ENCODE results near the gene MESP2. TPM values are rescaled to one million over a fixed set of nuclear protein-coding genes. Genes with fewer than 3 reads are reported as not detected.
"Not testable (repeated sequence)": the region's sequence is repeated elsewhere in the genome, so short reads cannot be mapped to it uniquely, and the experiment has no call there.

MESP2 gene
- total and polyA plus RNA-seq, 9 donors, result 0.11 to 0.89 (median 0.40) TPM

DNA sequence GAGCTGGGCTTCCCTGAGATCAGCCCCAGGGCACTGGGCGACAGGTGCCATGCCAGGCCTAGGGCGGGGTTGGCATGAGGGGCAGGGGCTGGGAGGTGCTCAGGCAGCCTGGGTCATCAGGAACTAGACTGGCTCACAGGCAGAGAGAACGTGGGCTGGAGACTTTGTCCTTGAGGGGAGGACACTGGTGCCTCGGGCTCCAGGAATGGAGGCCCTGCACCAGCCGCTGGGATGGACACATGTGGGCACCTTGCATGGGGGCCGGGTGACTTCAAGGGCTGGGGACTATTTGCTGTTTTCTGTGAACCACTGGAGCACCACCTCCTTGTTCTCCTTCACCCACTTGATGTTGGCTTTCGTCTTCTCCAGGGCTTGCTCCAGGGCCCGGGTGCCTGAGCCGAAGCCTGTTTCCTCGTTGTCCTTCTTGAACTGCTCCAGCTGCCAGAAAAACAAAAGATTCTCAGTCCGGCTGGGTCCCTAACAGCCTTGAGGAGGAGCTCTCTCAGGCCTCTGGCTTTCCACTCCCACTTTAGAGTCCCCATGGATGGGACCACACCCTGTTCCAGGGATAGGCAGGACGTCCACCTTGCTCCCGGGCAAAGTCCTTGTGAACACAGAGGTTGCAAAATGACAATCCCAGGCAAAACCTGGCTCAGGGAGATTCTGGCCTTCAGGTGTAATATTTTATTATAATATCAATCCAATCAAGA, 9.1 kb downstream of the MESP2 start:
- Histone ChIP-seq H3K4me3 (ENCODE audit: low read length) (no peak overlapping the region), H3K27me3 (ENCODE audit: control insufficient read depth, insufficient read depth, low read length) (peaks cover 4% of the 10 kb centered on the region), H3K9me3 (replicated peaks; ENCODE audit: control insufficient read depth, low read depth, low read length) (peaks cover 9% of the 10 kb centered on the region), H3K4me1 (ENCODE audit: control insufficient read depth, insufficient read depth, low read length) (no peaks in the 10 kb centered on the region), H3K27ac (ENCODE audit: low read length) (no peak overlapping the region), H3K36me3 (ENCODE audit: control insufficient read depth, insufficient read depth, low read length) (no peaks in the 10 kb centered on the region)
- no peak for DNase-seq
- 83% methylated on average over 11 of the region's 13 CpGs for WGBS (ENCODE audit: insufficient coverage)

DNA sequence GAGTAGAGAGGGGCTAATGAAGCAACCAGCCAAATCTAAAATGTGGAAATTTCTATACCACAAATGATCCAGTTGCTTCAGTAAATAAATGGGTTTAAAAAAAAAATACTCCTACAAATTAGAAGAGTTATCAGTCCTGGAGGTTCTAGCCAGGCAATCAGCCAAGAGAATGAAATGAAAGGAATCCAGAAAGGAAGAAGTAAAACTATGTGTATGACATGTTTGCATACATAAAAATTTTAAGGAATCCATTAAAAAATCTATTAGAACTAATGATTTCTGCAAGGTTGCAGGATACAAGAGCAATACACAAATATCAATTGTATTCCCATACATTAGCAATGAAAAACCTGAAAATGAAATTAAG, 9.6 kb downstream of the MESP2 start:
- Histone ChIP-seq H3K27me3 (ENCODE audit: control insufficient read depth, insufficient read depth, low read length) (no peaks in the 10 kb centered on the region), H3K36me3 (ENCODE audit: control insufficient read depth, insufficient read depth, low read length) (no peaks in the 10 kb centered on the region)
- no peak for DNase-seq

GRCh38 chr15:89787944-89788343, 11.8 kb downstream of the MESP2 start:
- DNase-seq, result no peak
- no CpG with 5 or more reads among the region's 3 CpGs for WGBS (ENCODE audit: insufficient coverage)
- Histone ChIP-seq H3K4me1 (ENCODE audit: control insufficient read depth, insufficient read depth, low read length) (no peaks in the 10 kb centered on the region), H3K36me3 (ENCODE audit: control insufficient read depth, insufficient read depth, low read length) (no peaks in the 10 kb centered on the region), H3K27ac (ENCODE audit: low read length) (no peak overlapping the region), H3K27me3 (ENCODE audit: control insufficient read depth, insufficient read depth, low read length) (no peaks in the 10 kb centered on the region), H3K4me3 (ENCODE audit: low read length) (no peak overlapping the region), H3K9me3 (replicated peaks; ENCODE audit: control insufficient read depth, low read depth, low read length) (peaks cover 9% of the 10 kb centered on the region)

More for the DNA sequence above, 9.6 kb downstream of the MESP2 start:
- Histone ChIP-seq H3K4me1 (ENCODE audit: control insufficient read depth, insufficient read depth, low read length) (no peaks in the 10 kb centered on the region), H3K27ac (ENCODE audit: low read length) (no peak overlapping the region), H3K4me3 (ENCODE audit: low read length) (no peak overlapping the region), H3K9me3 (replicated peaks; ENCODE audit: control insufficient read depth, low read depth, low read length) (peaks cover 9% of the 10 kb centered on the region)

DNA sequence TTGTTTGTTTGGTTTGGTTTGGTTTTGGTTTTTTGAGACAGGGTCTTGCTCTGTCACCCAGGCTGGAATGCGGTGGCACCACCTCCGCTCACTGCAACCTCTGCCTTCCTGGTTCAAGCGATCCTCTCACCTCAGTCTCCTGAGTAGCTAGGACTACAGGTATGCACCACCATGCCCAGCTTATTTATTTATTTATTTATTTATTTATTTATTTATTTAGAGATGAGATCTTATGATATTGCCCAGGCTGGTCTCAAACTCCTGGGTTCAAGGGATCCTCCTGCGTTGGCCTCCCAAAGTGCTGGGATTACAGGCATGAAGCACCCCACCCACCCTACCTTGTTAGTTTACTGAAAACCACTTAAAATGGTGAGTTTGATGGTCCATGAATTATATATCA, 12.5 kb downstream of the MESP2 start:
- not testable (repeated sequence) for H3K9me3 ChIP-seq (replicated peaks; ENCODE audit: control insufficient read depth, low read depth, low read length); DNase-seq; H3K27ac ChIP-seq (ENCODE audit: low read length); H3K4me3 ChIP-seq (ENCODE audit: low read length); H3K27me3 ChIP-seq (ENCODE audit: control insufficient read depth, insufficient read depth, low read length); H3K4me1 ChIP-seq (ENCODE audit: control insufficient read depth, insufficient read depth, low read length); H3K36me3 ChIP-seq (ENCODE audit: control insufficient read depth, insufficient read depth, low read length)
- WGBS (ENCODE audit: insufficient coverage), result no CpG with 5 or more reads among the region's 4 CpGs

GRCh38 chr15:89790206-89790605, 14.1 kb downstream of the MESP2 start:
- Histone ChIP-seq H3K27me3 (ENCODE audit: control insufficient read depth, insufficient read depth, low read length) (no peaks in the 10 kb centered on the region), H3K27ac (ENCODE audit: low read length) (no peak overlapping the region), H3K4me1 (ENCODE audit: control insufficient read depth, insufficient read depth, low read length) (no peaks in the 10 kb centered on the region), H3K4me3 (ENCODE audit: low read length) (no peak overlapping the region), H3K36me3 (ENCODE audit: control insufficient read depth, insufficient read depth, low read length) (no peaks in the 10 kb centered on the region), H3K9me3 (replicated peaks; ENCODE audit: control insufficient read depth, low read depth, low read length) (peaks cover 9% of the 10 kb centered on the region)
- no peak for DNase-seq
- 68% methylated on average over 7 of the region's 10 CpGs for WGBS (ENCODE audit: insufficient coverage)

DNA sequence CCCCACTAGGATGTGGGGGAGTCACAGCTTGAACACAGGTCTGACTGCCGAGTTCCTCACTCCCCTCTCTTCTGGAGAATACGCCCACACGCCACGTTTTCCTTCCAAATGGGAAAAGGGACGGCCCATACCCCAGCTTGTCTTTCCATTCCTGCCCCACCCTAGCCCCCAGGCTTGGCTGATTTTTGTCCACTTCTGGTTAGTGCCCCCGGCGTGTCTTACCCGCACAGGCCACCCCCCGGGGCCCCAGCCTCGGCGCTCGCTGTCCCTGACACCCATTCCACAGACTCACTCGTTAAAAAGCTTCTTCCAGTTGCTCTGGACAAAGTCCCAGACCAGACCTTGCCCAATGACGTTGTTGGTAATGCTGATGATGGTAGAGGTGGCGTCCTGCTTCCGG, 14.5 kb downstream of the MESP2 start:
- 80% methylated on average over 11 of the region's 16 CpGs for WGBS (ENCODE audit: insufficient coverage)
- Histone ChIP-seq H3K36me3 (ENCODE audit: control insufficient read depth, insufficient read depth, low read length) (no peaks in the 10 kb centered on the region), H3K27me3 (ENCODE audit: control insufficient read depth, insufficient read depth, low read length) (no peaks in the 10 kb centered on the region), H3K9me3 (replicated peaks; ENCODE audit: control insufficient read depth, low read depth, low read length) (peaks cover 9% of the 10 kb centered on the region), H3K4me3 (ENCODE audit: low read length) (no peak overlapping the region), H3K27ac (ENCODE audit: low read length) (no peak overlapping the region), H3K4me1 (ENCODE audit: control insufficient read depth, insufficient read depth, low read length) (no peaks in the 10 kb centered on the region)
- DNase-seq, result no peak

- no peak overlapping the region for H3K4me3 ChIP-seq (ENCODE audit: low read length)
- 93% methylated on average over 15 of the region's 22 CpGs for WGBS (ENCODE audit: insufficient coverage)
- DNase-seq, result no peak
- peaks cover 9% of the 10 kb centered on the region for H3K9me3 ChIP-seq (replicated peaks; ENCODE audit: control insufficient read depth, low read depth, low read length)
- no peaks in the 10 kb centered on the region for H3K27me3 ChIP-seq (ENCODE audit: control insufficient read depth, insufficient read depth, low read length)
- H3K27ac ChIP-seq (ENCODE audit: low read length), result no peak overlapping the region
- no peaks in the 10 kb centered on the region for H3K4me1 ChIP-seq (ENCODE audit: control insufficient read depth, insufficient read depth, low read length)
- H3K36me3 ChIP-seq (ENCODE audit: control insufficient read depth, insufficient read depth, low read length), result no peaks in the 10 kb centered on the region
Measured at GRCh38 chr15:89792106-89792805, 16.1 kb downstream of the MESP2 start.

DNA sequence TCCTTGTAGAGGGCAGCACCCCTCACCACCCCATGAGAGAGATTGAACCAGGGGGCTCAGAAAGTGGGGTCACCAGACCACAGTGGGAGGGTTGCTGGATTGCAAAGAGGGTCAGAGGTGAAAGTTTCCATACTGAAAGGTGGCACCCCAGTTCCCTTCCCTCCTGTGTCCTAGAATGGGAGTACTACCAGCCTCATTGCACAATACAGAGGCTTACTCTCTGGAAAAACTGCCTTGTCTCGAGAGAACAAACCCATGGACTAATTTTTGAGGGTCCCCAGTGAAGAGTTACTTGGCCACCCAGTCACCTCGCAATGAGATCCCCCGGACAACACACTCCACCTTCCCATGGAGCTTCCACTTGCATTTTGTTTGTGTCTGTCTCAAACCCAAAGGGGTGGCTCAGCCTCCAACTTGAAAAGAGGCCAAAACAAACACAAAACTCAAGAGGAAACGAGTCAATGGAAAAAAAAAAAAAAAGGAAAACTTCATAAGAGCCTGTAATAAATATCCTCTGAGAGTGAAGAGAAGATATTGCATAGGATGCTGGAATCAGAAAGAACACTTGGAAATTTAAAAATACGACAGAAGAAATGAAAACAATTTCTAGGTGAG, 18.6 kb downstream of the MESP2 start:
- DNase-seq, result peak; percentile 74
- Histone ChIP-seq H3K4me1 (ENCODE audit: control insufficient read depth, insufficient read depth, low read length) (no peaks in the 10 kb centered on the region), H3K27ac (ENCODE audit: low read length) (no peak overlapping the region), H3K27me3 (ENCODE audit: control insufficient read depth, insufficient read depth, low read length) (peaks cover 5% of the 10 kb centered on the region), H3K4me3 (ENCODE audit: low read length) (no peak overlapping the region), H3K9me3 (replicated peaks; ENCODE audit: control insufficient read depth, low read depth, low read length) (no peaks in the 10 kb centered on the region), H3K36me3 (ENCODE audit: control insufficient read depth, insufficient read depth, low read length) (no peaks in the 10 kb centered on the region)
- WGBS (ENCODE audit: insufficient coverage), result 36% methylated on average over 4 of the region's 5 CpGs

DNA sequence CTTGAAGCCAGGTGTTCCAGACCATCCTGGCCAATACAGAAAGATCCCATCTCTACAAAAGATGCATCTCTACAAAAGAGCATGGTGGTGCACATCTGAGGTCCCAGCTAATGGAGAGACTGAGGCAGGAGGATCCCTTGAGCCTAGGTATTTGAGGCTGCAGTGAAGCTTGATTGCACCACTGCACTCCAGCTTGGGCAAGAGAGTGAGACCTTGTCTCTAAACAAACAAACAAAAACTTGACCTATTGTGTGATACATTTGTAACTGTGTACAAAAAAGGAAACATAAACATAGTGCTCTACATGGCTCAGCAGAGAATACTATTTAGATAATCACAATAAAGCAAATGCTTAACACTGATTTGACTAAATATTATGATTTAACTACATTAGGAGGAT, 19.9 kb downstream of the MESP2 start:
- H3K27me3 ChIP-seq (ENCODE audit: control insufficient read depth, insufficient read depth, low read length), result peaks cover 5% of the 10 kb centered on the region
- no peaks in the 10 kb centered on the region for H3K36me3 ChIP-seq (ENCODE audit: control insufficient read depth, insufficient read depth, low read length)
- H3K4me1 ChIP-seq (ENCODE audit: control insufficient read depth, insufficient read depth, low read length), result no peaks in the 10 kb centered on the region
- H3K27ac ChIP-seq (ENCODE audit: low read length), result no peak overlapping the region
- H3K9me3 ChIP-seq (replicated peaks; ENCODE audit: control insufficient read depth, low read depth, low read length), result no peaks in the 10 kb centered on the region
- no peak for DNase-seq
- H3K4me3 ChIP-seq (ENCODE audit: low read length), result no peak overlapping the region

DNA sequence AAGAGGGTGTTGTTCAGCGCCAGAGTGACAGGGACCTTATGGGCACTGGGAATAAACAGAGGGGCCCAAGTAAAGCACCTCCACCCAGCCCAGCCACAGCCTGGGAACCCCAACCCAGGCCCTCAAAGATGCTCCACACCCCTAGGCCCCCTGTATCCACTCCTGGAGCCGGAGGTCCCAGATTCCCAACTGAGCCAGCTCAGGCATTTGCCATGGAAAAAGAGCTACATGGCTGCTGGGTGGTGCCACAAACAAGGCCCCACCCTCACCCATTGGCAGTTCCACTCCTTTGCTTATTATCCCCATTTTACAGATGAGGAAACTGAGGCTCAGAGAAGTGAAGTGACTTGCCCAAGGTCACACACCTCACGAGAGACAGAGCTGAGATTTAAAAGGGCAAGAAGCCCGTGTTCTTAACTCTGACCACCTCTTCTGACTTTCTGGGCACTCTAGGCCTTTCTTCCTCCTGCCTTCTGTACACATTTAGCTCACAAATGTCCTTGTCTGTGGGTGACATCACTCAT, 21.6 kb downstream of the MESP2 start:
- H3K27me3 ChIP-seq (ENCODE audit: control insufficient read depth, insufficient read depth, low read length), result peaks cover 5% of the 10 kb centered on the region
- H3K36me3 ChIP-seq (ENCODE audit: control insufficient read depth, insufficient read depth, low read length), result no peaks in the 10 kb centered on the region
- H3K4me3 ChIP-seq (ENCODE audit: low read length), result no peak overlapping the region
- DNase-seq, result no peak
- 90% methylated on average over 3 of the region's 4 CpGs for WGBS (ENCODE audit: insufficient coverage)
- H3K9me3 ChIP-seq (replicated peaks; ENCODE audit: control insufficient read depth, low read depth, low read length), result no peaks in the 10 kb centered on the region
- peaks cover 4% of the 10 kb centered on the region for H3K4me1 ChIP-seq (ENCODE audit: control insufficient read depth, insufficient read depth, low read length)
- H3K27ac ChIP-seq (ENCODE audit: low read length), result no peak overlapping the region

Data from muscle of leg (tissue), 11 donors.